Measurements from ENCODE around the gene ALCAM. TPM values are rescaled to one million over a fixed set of nuclear protein-coding genes. Genes with fewer than 3 reads are reported as not detected.
"Not testable (repeated sequence)": the region's sequence is repeated elsewhere in the genome, so short reads cannot be mapped to it uniquely, and the experiment has no call there.

The ALCAM gene
- polyA plus RNA-seq, 1 donor from 2014 or later = 94.7 TPM

DNA sequence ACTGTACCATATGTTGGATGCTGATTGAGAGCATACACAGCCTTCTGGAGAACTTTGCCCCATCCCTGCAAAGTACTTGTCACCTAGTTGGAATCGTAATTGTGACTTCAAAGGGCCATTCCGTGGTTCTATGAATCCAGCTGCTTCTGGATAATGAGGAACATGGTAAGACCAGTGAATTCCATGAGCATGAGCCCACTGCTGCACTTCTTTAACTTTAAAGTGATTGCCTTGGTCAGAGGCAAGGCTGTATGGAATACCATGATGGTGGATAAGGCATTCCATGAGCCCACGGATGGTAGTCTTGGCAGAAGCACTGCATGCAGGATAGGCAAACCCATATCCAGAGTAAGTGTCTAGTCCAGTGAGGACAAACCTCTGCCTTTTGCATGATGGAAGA, 235.6 kb downstream of the ALCAM start:
- H3K4me2 ChIP-seq (ENCODE audit: low read length); H3K9me2 ChIP-seq (ENCODE audit: insufficient read depth, low read length); H3K27ac ChIP-seq (ENCODE audit: low read length); H3K9me3 ChIP-seq (ENCODE audit: low read length); H3K27me3 ChIP-seq (ENCODE audit: insufficient read depth, low read depth, low read length); H4K20me1 ChIP-seq (ENCODE audit: insufficient read depth); H3F3A ChIP-seq (ENCODE audit: insufficient read depth, low read length, poor library complexity, severe bottlenecking); H3K4me3 ChIP-seq (ENCODE audit: low read length); H2AFZ ChIP-seq (ENCODE audit: low read depth, low read length); H3K9ac ChIP-seq (ENCODE audit: low read length); H3K79me2 ChIP-seq (replicated peaks; ENCODE audit: insufficient read depth, low read length); H3K36me3 ChIP-seq (ENCODE audit: insufficient read depth, low read length): not testable (repeated sequence)

DNA sequence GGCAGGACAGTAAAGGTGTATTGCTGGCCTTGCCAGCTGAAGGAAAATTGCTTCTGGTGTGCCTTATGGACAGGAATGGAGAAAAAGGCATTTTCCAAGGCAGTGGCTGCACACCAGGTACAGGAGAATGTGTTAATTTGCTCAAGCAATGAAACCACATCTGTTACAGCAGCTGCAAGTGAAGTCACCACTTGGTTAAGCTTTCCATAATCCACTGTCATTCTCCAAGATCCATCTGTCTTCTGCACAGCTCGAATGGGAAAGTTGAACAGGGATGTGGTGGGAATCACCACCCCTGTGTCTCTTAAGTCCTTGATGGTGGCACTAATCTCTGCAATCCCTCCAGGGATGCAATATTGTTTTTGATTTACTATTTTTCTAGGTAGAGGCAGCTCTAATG, 236.8 kb downstream of the ALCAM start:
- H3K27ac ChIP-seq (ENCODE audit: low read length); H4K20me1 ChIP-seq (ENCODE audit: insufficient read depth); H3K36me3 ChIP-seq (ENCODE audit: insufficient read depth, low read length); H3K9me3 ChIP-seq (ENCODE audit: low read length); H3K4me3 ChIP-seq (ENCODE audit: low read length); H3K9me2 ChIP-seq (ENCODE audit: insufficient read depth, low read length); H3K27me3 ChIP-seq (ENCODE audit: insufficient read depth, low read depth, low read length); H3K79me2 ChIP-seq (replicated peaks; ENCODE audit: insufficient read depth, low read length); H3K4me2 ChIP-seq (ENCODE audit: low read length); H2AFZ ChIP-seq (ENCODE audit: low read depth, low read length); H3F3A ChIP-seq (ENCODE audit: insufficient read depth, low read length, poor library complexity, severe bottlenecking); H3K9ac ChIP-seq (ENCODE audit: low read length): not testable (repeated sequence)

DNA sequence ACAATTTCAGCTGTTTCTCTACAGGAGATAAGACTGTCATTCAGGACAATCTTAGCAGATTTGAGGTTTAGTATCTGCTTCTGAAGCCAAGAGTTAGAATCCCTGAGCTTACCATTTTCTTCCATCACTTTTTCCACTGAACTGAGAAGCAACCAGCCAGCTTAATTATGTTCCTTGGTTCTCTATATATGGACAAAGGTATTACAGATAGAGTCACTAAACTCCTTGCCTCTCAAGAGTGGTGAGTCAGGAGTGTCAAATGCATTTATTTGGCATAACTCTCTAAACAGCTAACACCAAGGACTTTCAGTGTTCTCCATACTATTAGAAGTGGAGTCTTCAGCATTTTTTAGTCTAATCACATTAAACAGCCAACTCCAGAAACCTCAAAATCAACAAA, 239.3 kb downstream of the ALCAM start:
- no peak for TF ChIP-seq EP300 (conservative IDR thresholded peaks at IDR 0.05; ENCODE audit: poor library complexity, severe bottlenecking)
- TF ChIP-seq POLR2AphosphoS5 (IDR thresholded peaks at IDR 0.05) = no peak
- TF ChIP-seq RAD21 (conservative IDR thresholded peaks at IDR 0.05) = no peak
- TF ChIP-seq TAF1 (IDR thresholded peaks at IDR 0.05; ENCODE audit: low read depth) = no peak
- no peak for TF ChIP-seq SMC3 (conservative IDR thresholded peaks at IDR 0.05; ENCODE audit: poor library complexity)
- TF ChIP-seq MXI1 (conservative IDR thresholded peaks at IDR 0.05; ENCODE audit: poor library complexity, severe bottlenecking) = no peak
- TF ChIP-seq EZH2 (IDR thresholded peaks at IDR 0.05; ENCODE audit: borderline replicate concordance, insufficient read depth, low read length, poor library complexity, severe bottlenecking) = no peak
- TF ChIP-seq CTCF (IDR thresholded peaks at IDR 0.05; ENCODE audit: poor library complexity, severe bottlenecking) = no peak
- TF ChIP-seq REST (IDR thresholded peaks at IDR 0.05; ENCODE audit: borderline replicate concordance) = no peak
- H4K20me1 ChIP-seq (ENCODE audit: insufficient read depth) = no peaks in the 10 kb centered on the region
- no peaks in the 10 kb centered on the region for H3K79me2 ChIP-seq (replicated peaks; ENCODE audit: insufficient read depth, low read length)
- no peaks in the 10 kb centered on the region for H3F3A ChIP-seq (ENCODE audit: insufficient read depth, low read length, poor library complexity, severe bottlenecking)
- no peaks in the 10 kb centered on the region for H3K27me3 ChIP-seq (ENCODE audit: insufficient read depth, low read depth, low read length)
- no peak overlapping the region for H3K27ac ChIP-seq (ENCODE audit: low read length)
- no peak overlapping the region for H3K9ac ChIP-seq (ENCODE audit: low read length)
- H3K36me3 ChIP-seq (ENCODE audit: insufficient read depth, low read length) = no peaks in the 10 kb centered on the region
- no peaks in the 10 kb centered on the region for H3K9me3 ChIP-seq (ENCODE audit: low read length)
- H2AFZ ChIP-seq (ENCODE audit: low read depth, low read length) = no peak overlapping the region
- no peak overlapping the region for H3K4me3 ChIP-seq (ENCODE audit: low read length)
- H3K4me2 ChIP-seq (ENCODE audit: low read length) = no peak overlapping the region
- no peaks in the 10 kb centered on the region for H3K9me2 ChIP-seq (ENCODE audit: insufficient read depth, low read length)

Measured in neural cell (in vitro differentiated cells).